ENCODE results near the gene ARL16. TPM values are rescaled to one million over a fixed set of nuclear protein-coding genes. Genes with fewer than 3 reads are reported as not detected.

The ARL16 gene
- total RNA-seq, 3 donors from 2014 or later, result 34.9 to 44.2 (median 37.5) TPM

DNA sequence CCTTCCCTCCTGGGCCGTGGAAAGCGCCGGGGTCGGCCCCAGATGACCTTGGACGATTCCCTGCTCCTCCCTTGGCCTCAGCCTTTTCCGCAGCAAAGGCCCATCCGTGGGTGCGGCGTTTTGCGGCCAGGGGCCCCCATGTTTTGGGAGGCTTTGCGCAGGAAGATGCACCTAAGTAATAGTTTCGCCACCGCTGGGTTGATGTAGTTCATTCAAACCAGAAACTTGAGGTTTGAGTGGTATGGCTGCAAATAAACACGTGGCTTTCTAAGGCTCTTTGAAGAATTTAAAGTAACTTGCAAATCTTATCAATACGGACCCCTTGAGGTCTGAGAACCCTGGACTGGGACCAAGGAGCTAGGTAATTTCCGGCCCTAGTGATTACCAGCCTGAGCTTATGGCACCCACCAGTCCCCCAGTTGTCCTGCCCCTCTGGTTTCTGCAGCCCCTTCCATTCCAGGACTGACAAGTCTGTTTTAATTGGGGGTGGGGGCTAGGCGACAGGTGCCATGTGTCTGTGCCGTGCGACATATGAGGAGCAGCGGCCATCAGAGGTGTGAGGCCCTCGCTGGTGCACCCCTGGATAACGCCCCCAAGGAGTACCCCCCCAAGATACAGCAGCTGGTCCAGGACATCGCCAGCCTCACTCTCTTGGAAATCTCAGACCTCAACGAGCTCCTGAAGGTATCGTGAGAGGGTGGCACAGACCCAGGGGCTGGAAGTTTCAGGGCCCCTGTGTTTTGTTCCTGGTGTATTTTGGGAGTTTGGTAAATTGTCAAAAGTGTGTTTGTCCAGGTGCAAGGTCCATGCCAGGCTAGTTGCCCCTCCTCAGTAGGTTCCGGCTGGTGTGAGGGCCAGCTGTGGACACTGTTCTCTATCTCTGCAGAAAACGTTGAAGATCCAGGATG, 20.4 kb upstream of the ARL16 start:
- H3K36me3 ChIP-seq, result no peaks in the 10 kb centered on the region
- TF ChIP-seq POLR2AphosphoS5 (IDR thresholded peaks at IDR 0.05) (no peak), POLR2A (IDR thresholded peaks at IDR 0.05) (no peak)
- TF ChIP-seq, protein P1, sequence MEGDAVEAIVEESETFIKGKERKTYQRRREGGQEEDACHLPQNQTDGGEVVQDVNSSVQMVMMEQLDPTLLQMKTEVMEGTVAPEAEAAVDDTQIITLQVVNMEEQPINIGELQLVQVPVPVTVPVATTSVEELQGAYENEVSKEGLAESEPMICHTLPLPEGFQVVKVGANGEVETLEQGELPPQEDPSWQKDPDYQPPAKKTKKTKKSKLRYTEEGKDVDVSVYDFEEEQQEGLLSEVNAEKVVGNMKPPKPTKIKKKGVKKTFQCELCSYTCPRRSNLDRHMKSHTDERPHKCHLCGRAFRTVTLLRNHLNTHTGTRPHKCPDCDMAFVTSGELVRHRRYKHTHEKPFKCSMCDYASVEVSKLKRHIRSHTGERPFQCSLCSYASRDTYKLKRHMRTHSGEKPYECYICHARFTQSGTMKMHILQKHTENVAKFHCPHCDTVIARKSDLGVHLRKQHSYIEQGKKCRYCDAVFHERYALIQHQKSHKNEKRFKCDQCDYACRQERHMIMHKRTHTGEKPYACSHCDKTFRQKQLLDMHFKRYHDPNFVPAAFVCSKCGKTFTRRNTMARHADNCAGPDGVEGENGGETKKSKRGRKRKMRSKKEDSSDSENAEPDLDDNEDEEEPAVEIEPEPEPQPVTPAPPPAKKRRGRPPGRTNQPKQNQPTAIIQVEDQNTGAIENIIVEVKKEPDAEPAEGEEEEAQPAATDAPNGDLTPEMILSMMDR (IDR thresholded peaks at IDR 0.05), result no peak
- peaks cover 23% of the 10 kb centered on the region in 2 donors for H3K4me1 ChIP-seq
- DNase-seq (ENCODE audit: low spot score in 2 of 2), result no peak
- H3K27ac ChIP-seq, result peak overlapping the region; percentile 95
- no peaks in the 10 kb centered on the region for H3K9me3 ChIP-seq
- peak overlapping the region; percentile 73 to 99 (median 81) for H3K4me3 ChIP-seq
- H3K27me3 ChIP-seq, result no peaks in the 10 kb centered on the region
- intact Hi-C loops (cut with DNase I; ENCODE audit: low total_unique reads), result no loop called here

DNA sequence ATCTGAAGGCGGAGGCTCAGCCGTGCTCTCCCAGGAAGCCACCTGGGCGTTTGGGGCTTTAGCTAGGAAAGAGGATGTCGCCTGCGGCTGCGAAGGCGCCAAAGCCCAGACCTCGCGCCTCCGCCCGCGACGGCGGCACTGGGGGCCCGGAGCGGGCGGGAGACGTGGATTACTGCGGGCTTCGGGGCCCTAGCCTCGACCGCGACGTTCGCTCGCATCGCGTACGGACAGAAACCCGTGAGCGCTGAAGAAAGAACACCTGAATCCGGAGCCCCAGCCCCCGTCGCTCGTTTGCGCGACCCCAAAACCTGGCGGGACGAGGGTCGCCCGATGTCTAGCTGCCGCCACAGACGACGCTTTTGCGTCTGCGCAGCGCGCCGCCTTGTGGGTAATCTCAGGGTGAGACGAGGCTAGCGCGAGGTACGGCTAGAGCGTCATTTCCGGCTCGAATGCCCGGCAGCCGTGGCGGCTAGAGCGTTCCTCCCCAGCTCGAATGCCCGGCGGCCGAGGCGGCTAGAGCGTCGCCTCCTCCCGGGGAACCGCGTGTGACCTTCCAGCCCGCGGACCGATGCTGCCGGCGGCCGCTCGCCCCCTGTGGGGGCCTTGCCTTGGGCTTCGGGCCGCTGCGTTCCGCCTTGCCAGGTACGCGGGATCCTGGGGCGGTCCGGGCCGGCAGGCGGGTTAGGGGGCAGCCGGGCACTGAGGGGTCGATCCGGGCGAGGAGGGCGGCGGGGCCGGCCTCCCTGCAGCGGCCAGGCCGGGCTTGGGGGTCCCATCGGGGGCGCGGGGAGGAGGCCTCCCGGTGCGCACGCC, 19.5 kb upstream of the ARL16 start, which contains the start of gene MRPL12:
Gene MRPL12, plus strand, starts transcription at position 434 of the 813 bp plus-strand sequence. Its CDS starts 135 bp downstream, at position 569.
- DNase-seq (ENCODE audit: low spot score in 2 of 2), result peak; percentile 87 to 92
- Histone ChIP-seq H3K27ac (peak within 1 kb of the TSS; percentile 95), H3K27me3 (no peaks in the 10 kb centered on the region), H3K4me1 (peaks cover 23% of the 10 kb centered on the region in 2 donors), H3K4me3 (peak within 1 kb of the TSS; percentile 73 to 99 (median 81)), H3K36me3 (no peaks in the 10 kb centered on the region), H3K9me3 (no peaks in the 10 kb centered on the region)
- intact Hi-C loops (cut with DNase I; ENCODE audit: low total_unique reads), result no loop called here
- TF ChIP-seq POLR2A (IDR thresholded peaks at IDR 0.05) (peak; percentile 73), POLR2AphosphoS5 (IDR thresholded peaks at IDR 0.05) (peak; percentile 93 to 97 (median 96))
- TF ChIP-seq, protein P1 (IDR thresholded peaks at IDR 0.05), result peak in 2 of 3 donors; percentile 38 to 56

DNA sequence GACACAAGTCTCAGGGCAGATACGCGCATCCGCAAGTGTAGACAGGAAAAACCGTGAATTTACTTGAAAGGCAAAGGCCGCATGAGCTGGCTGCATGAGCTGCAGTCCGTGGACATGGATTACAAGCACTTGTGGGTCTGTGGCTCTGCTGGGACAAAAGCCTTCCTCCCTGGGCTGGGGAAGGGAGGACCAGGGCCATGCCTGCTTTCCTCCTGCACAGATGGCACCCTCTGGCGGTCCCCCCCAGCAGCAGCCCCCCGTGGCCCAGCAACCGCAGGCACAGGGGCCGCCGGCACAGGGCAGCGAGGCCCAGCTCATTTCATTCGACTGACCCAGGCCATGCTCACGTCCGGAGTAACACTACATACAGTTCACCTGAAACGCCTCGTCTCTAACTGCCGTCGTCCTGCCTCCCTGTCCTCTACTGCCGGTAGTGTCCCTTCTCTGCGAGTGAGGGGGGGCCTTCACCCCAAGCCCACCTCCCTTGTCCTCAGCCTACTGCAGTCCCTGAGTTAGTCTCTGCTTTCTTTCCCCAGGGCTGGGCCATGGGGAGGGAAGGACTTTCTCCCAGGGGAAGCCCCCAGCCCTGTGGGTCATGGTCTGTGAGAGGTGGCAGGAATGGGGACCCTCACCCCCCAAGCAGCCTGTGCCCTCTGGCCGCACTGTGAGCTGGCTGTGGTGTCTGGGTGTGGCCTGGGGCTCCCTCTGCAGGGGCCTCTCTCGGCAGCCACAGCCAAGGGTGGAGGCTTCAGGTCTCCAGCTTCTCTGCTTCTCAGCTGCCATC, 17.9 kb upstream of the ARL16 start:
- intact Hi-C loops (cut with DNase I; ENCODE audit: low total_unique reads), result no loop called here
- Histone ChIP-seq H3K27ac (peak overlapping the region; percentile 38 to 95), H3K27me3 (no peaks in the 10 kb centered on the region), H3K4me1 (peaks cover 23% of the 10 kb centered on the region in 2 donors), H3K4me3 (peak overlapping the region; percentile 73 to 99 (median 81)), H3K9me3 (no peaks in the 10 kb centered on the region), H3K36me3 (peaks cover 3% of the 10 kb centered on the region)
- no peak for TF ChIP-seq POLR2A (IDR thresholded peaks at IDR 0.05)
- TF ChIP-seq, protein P1 (IDR thresholded peaks at IDR 0.05), result no peak
- no peak for TF ChIP-seq POLR2AphosphoS5 (IDR thresholded peaks at IDR 0.05)
- DNase-seq (ENCODE audit: low spot score in 2 of 2), result no peak

DNA sequence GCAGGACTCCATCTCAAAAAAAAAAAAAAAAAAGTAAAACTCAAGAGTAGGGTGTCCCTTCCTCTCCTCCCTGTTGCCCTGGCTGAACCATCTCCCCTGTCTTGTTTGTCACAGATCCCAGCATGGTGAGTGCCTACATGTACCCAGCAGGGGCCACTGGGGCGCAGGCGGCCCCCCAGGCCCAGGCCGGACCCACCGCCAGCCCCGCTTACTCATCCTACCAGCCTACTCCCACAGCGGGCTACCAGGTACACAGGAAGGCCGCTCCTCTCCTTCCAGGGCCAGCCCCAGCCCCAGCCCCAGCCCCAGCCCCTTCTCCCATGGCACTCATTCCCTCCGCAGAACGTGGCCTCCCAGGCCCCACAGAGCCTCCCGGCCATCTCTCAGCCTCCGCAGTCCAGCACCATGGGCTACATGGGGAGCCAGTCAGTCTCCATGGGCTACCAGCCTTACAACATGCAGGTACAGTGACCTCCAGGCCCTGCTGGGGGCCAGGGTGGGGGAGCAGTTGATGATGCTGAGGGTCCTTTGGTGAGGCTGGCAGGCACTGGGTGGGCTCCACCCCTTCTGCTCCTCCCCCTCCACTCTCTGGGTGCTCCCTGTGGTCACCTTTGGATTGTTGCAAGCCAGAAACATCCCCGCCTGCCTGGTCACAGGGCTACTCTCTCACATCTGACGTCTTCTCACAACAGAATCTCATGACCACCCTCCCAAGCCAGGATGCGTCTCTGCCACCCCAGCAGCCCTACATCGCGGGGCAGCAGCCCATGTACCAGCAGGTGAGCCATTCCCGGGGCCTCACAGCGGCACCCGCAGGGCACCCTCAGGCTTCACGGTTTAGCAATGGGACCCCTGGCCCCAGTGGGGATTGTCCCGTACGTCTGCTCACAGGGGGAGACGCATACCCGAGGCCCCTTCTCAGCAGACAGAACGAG, 17.0 kb upstream of the ARL16 start:
- H3K36me3 ChIP-seq, result peaks cover 6% of the 10 kb centered on the region
- intact Hi-C loops (cut with DNase I; ENCODE audit: low total_unique reads), result no loop called here
- H3K9me3 ChIP-seq, result no peaks in the 10 kb centered on the region
- peaks cover 23% of the 10 kb centered on the region in 2 donors for H3K4me1 ChIP-seq
- H3K4me3 ChIP-seq, result peak overlapping the region in 1 of 3 donors; percentile 99
- no peak overlapping the region for H3K27ac ChIP-seq
- no peak for DNase-seq (ENCODE audit: low spot score in 2 of 2)
- TF ChIP-seq POLR2A (IDR thresholded peaks at IDR 0.05) (no peak), POLR2AphosphoS5 (IDR thresholded peaks at IDR 0.05) (no peak)
- TF ChIP-seq, protein P1 (IDR thresholded peaks at IDR 0.05), result no peak
- H3K27me3 ChIP-seq, result no peaks in the 10 kb centered on the region
